ENCODE data around the gene TNP1.

TNP1 gene

DNA sequence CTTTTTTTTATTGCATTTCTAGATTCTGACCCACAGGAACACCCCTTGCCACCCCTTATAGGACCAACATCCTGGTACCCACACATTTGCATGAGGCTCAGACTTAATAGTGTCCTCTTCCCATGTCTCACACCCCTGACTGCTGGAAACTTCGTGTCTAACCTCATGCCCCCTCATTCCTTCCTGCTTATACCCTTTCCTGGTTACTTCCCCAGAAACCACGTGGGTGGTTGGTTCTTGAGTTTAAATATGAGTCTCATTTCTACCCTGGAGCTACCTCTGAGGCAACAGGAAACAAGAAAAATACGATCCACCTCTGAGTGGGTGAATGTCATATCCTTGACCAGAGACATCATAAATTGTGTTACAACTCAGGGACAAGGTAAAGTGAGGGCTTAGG is 1.6 kb downstream of the TNP1 start:
- Histone ChIP-seq H3K9me3 (ENCODE audit: control insufficient read depth, insufficient read depth, low read depth, low read length) (no peaks in the 10 kb centered on the region), H3K4me1 (ENCODE audit: control insufficient read depth, insufficient read depth, low read length) (no peaks in the 10 kb centered on the region), H3K4me3 (ENCODE audit: low read depth, low read length) (no peak overlapping the region), H3K27ac (ENCODE audit: extremely low read depth, low read depth, low read length) (no peak overlapping the region), H3K36me3 (ENCODE audit: control insufficient read depth in 2 of 2, insufficient read depth in 1 of 2, low read length in 2 of 2) (no peaks in the 10 kb centered on the region)
- POLR2A ChIA-PET: no interaction called here
- CTCF ChIA-PET: interaction anchor here (0.6 kb wide), 1 partner anchor 33 kb away, joined by 3 read pairs; no protein-coding TSS in a partner anchor
- TF ChIP-seq ZBTB49 (tag by site-specific recombination; IDR thresholded peaks at IDR 0.05; ENCODE audit: low read depth) (no peak), ZNF629 (tag by site-specific recombination; IDR thresholded peaks at IDR 0.05) (no peak), ZNF837 (tag by site-specific recombination; IDR thresholded peaks at IDR 0.05) (no peak), SP2 (tag by site-specific recombination; IDR thresholded peaks at IDR 0.05) (no peak), ZNF626 (tag by site-specific recombination; IDR thresholded peaks at IDR 0.05) (no peak), ZSCAN16 (tag by site-specific recombination; IDR thresholded peaks at IDR 0.05) (no peak), ZNF174 (tag by site-specific recombination; IDR thresholded peaks at IDR 0.05) (no peak), PRDM1 (tag by site-specific recombination; IDR thresholded peaks at IDR 0.05) (no peak), ZNF658 (tag by site-specific recombination; IDR thresholded peaks at IDR 0.05) (no peak), WT1 (tag by site-specific recombination; IDR thresholded peaks at IDR 0.05) (no peak)

DNA sequence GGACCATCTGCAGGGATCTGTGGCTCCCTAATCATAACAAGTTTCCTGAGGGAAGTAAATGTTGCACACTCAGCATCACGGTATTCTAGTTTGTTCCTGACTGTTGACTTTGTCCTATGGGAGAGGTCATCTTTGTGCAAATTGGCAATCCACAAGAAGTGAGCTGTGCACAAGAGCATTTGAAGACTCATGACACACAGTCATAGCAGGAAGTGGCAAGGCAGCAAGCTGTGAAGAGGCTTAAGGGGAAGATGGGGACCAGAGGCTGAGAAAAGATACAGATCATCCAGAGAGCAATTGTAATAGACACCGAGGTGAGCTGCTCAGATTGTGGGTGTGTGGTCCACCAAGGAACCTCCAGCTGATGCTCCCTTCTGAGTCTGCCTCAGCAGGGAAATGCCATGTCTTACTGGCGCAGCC is 2.7 kb downstream of the TNP1 start:
- TF ChIP-seq SP2 (tag by site-specific recombination; IDR thresholded peaks at IDR 0.05) (no peak), ZNF10 (tag by site-specific recombination; IDR thresholded peaks at IDR 0.05) (no peak), ZBTB49 (tag by site-specific recombination; IDR thresholded peaks at IDR 0.05; ENCODE audit: low read depth) (no peak), ZNF623 (tag by site-specific recombination; IDR thresholded peaks at IDR 0.05) (no peak), YY1 (tag by site-specific recombination; IDR thresholded peaks at IDR 0.05) (no peak), ZNF350 (tag by site-specific recombination; IDR thresholded peaks at IDR 0.05) (no peak), ZBTB48 (tag by site-specific recombination; IDR thresholded peaks at IDR 0.05) (no peak), ZNF121 (tag by site-specific recombination; IDR thresholded peaks at IDR 0.05) (no peak), ZNF23 (tag by site-specific recombination; IDR thresholded peaks at IDR 0.05; ENCODE audit: borderline replicate concordance) (no peak)
- TF ChIP-seq, protein P1, sequence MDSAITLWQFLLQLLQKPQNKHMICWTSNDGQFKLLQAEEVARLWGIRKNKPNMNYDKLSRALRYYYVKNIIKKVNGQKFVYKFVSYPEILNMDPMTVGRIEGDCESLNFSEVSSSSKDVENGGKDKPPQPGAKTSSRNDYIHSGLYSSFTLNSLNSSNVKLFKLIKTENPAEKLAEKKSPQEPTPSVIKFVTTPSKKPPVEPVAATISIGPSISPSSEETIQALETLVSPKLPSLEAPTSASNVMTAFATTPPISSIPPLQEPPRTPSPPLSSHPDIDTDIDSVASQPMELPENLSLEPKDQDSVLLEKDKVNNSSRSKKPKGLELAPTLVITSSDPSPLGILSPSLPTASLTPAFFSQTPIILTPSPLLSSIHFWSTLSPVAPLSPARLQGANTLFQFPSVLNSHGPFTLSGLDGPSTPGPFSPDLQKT (IDR thresholded peaks at IDR 0.05; ENCODE audit: borderline replicate concordance, low read depth, low read length): no peak
- TF ChIP-seq, protein P2, sequence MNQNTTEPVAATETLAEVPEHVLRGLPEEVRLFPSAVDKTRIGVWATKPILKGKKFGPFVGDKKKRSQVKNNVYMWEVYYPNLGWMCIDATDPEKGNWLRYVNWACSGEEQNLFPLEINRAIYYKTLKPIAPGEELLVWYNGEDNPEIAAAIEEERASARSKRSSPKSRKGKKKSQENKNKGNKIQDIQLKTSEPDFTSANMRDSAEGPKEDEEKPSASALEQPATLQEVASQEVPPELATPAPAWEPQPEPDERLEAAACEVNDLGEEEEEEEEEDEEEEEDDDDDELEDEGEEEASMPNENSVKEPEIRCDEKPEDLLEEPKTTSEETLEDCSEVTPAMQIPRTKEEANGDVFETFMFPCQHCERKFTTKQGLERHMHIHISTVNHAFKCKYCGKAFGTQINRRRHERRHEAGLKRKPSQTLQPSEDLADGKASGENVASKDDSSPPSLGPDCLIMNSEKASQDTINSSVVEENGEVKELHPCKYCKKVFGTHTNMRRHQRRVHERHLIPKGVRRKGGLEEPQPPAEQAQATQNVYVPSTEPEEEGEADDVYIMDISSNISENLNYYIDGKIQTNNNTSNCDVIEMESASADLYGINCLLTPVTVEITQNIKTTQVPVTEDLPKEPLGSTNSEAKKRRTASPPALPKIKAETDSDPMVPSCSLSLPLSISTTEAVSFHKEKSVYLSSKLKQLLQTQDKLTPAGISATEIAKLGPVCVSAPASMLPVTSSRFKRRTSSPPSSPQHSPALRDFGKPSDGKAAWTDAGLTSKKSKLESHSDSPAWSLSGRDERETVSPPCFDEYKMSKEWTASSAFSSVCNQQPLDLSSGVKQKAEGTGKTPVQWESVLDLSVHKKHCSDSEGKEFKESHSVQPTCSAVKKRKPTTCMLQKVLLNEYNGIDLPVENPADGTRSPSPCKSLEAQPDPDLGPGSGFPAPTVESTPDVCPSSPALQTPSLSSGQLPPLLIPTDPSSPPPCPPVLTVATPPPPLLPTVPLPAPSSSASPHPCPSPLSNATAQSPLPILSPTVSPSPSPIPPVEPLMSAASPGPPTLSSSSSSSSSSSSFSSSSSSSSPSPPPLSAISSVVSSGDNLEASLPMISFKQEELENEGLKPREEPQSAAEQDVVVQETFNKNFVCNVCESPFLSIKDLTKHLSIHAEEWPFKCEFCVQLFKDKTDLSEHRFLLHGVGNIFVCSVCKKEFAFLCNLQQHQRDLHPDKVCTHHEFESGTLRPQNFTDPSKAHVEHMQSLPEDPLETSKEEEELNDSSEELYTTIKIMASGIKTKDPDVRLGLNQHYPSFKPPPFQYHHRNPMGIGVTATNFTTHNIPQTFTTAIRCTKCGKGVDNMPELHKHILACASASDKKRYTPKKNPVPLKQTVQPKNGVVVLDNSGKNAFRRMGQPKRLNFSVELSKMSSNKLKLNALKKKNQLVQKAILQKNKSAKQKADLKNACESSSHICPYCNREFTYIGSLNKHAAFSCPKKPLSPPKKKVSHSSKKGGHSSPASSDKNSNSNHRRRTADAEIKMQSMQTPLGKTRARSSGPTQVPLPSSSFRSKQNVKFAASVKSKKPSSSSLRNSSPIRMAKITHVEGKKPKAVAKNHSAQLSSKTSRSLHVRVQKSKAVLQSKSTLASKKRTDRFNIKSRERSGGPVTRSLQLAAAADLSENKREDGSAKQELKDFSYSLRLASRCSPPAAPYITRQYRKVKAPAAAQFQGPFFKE (tag by site-specific recombination; IDR thresholded peaks at IDR 0.05; ENCODE audit: borderline replicate concordance): no peak
- ChIA-PET CTCF (interaction anchor here (0.6 kb wide), 1 partner anchor 1328 kb away, joined by 3 read pairs; no protein-coding TSS in a partner anchor), POLR2A (no interaction called here)
- no peak overlapping the region for H3K4me3 ChIP-seq (ENCODE audit: low read depth, low read length)
- no peaks in the 10 kb centered on the region for H3K4me1 ChIP-seq (ENCODE audit: control insufficient read depth, insufficient read depth, low read length)
- H3K9me3 ChIP-seq (ENCODE audit: control insufficient read depth, insufficient read depth, low read depth, low read length): no peaks in the 10 kb centered on the region
- H3K27ac ChIP-seq (ENCODE audit: extremely low read depth, low read depth, low read length): no peak overlapping the region
- no peaks in the 10 kb centered on the region for H3K36me3 ChIP-seq (ENCODE audit: control insufficient read depth in 2 of 2, insufficient read depth in 1 of 2, low read length in 2 of 2)

Measured in HEK293 (cell line).